Activated CD8-positive, alpha-beta T cell treated with anti-CD3 and anti-CD28 coated beads for 36 hours (primary cell): ENCODE results near the gene TRIM24. TPM values are rescaled to one million over a fixed set of nuclear protein-coding genes. Genes with fewer than 3 reads are reported as not detected.

Experiments
- ATAC-seq: fragments of 200-7000 bp; cut with Tn5 transposase; one replicate; pipeline ENCODE4 v1.10.0; 2021; ENCODE audit warnings: mild to moderate bottlenecking, moderate library complexity
- CTCF ChIA-PET: fragments of 350-600 bp; sonication (Branson Sonifier 250); formaldehyde crosslinking; loops from one replicate; lab custom pipeline; 2021; ENCODE audit warnings: antibody characterized with exemption; lab: Charles Lee
- POLR2A ChIA-PET: fragments of 350-600 bp; sonication (Branson Sonifier 250); formaldehyde crosslinking; loops from one replicate; lab custom pipeline; 2021; ENCODE audit warnings: antibody characterized with exemption; lab: Charles Lee
- DNase-seq: peaks from one replicate; pipeline ENCODE4 v3.0.0-alpha.2; 2020
- H3K27ac Mint-ChIP-seq: one replicate; pipeline ENCODE4 v1.8.0; 2021; ENCODE audit warnings: mild to moderate bottlenecking, mixed read lengths
- H3K27me3 Mint-ChIP-seq: one replicate; pipeline ENCODE4 v1.8.0; 2021; ENCODE audit warnings: mixed read lengths
- H3K36me3 Mint-ChIP-seq: one replicate; pipeline ENCODE4 v1.8.0; 2021; ENCODE audit warnings: low read depth, mixed read lengths
- H3K4me1 Mint-ChIP-seq: one replicate; pipeline ENCODE4 v1.8.0; 2021; ENCODE audit warnings: low read depth, mixed read lengths
- H3K4me3 Mint-ChIP-seq: one replicate; pipeline ENCODE4 v1.8.0; 2021; ENCODE audit warnings: mild to moderate bottlenecking, moderate library complexity, mixed read lengths
- H3K9me3 Mint-ChIP-seq: one replicate; pipeline ENCODE4 v1.8.0; 2021; ENCODE audit warnings: mixed read lengths
- intact Hi-C: fragments of 100-400 bp; cut with micrococcal nuclease; formaldehyde crosslinking; loops from one replicate; pipeline ENCODE4 v1.10.0; 2022
- total RNA-seq, 2 experiments: library from RNA; stranded (reverse); gene quantifications; one replicate each; pipeline ENCODE4 v1.2.3, GENCODE V29; 2021
- TF ChIP-seq, protein P1 (sequence below): fragments of 200-600 bp; IDR thresholded peaks from one replicate; pipeline ENCODE4 v1.8.0; 2022; ENCODE audit warnings: antibody characterized with exemption, mild to moderate bottlenecking

The TRIM24 gene
- total RNA-seq, 2 experiments from 2014 or later: 13.9 to 16.7 TPM

DNA sequence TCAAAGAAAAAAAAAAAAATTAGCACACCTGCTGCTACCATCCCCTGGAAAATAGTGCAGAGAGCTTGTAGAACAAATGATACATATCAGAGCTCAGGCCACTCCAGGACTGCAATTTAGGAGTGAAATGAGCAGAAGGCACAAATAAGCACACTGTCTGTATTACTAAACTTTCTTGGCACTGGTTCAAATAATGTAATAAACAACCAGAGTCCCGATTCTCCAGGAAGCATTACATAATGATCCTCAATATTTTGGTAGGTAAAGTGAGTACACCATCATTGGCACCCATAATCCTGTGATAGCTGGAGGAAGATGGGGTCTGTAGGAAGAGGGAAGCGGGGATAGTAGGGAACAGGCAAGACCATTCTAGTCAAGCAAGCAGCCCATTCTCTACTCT is 166.8 kb downstream of the TRIM24 start:
- peak overlapping the region; percentile 67 for H3K27ac Mint-ChIP-seq
- H3K27me3 Mint-ChIP-seq: no peaks in the 10 kb centered on the region
- intact Hi-C loops: no loop called here
- no peaks in the 10 kb centered on the region for H3K9me3 Mint-ChIP-seq
- DNase-seq: no peak
- peaks cover 47% of the 10 kb centered on the region for H3K4me1 Mint-ChIP-seq
- no peaks in the 10 kb centered on the region for H3K36me3 Mint-ChIP-seq
- TF ChIP-seq, protein P1, sequence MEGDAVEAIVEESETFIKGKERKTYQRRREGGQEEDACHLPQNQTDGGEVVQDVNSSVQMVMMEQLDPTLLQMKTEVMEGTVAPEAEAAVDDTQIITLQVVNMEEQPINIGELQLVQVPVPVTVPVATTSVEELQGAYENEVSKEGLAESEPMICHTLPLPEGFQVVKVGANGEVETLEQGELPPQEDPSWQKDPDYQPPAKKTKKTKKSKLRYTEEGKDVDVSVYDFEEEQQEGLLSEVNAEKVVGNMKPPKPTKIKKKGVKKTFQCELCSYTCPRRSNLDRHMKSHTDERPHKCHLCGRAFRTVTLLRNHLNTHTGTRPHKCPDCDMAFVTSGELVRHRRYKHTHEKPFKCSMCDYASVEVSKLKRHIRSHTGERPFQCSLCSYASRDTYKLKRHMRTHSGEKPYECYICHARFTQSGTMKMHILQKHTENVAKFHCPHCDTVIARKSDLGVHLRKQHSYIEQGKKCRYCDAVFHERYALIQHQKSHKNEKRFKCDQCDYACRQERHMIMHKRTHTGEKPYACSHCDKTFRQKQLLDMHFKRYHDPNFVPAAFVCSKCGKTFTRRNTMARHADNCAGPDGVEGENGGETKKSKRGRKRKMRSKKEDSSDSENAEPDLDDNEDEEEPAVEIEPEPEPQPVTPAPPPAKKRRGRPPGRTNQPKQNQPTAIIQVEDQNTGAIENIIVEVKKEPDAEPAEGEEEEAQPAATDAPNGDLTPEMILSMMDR: no peak
- ChIA-PET POLR2A (interaction anchor here (0.6 kb wide), 1 partner anchor 144 kb away, joined by 3 read pairs; no protein-coding TSS in a partner anchor), CTCF (interaction anchor here (0.7 to 1.5 kb wide), 3 partner anchors 10 to 227 kb away, joined by 3 read pairs; no protein-coding TSS in a partner anchor)
- no peak for ATAC-seq
- no peak overlapping the region for H3K4me3 Mint-ChIP-seq

DNA sequence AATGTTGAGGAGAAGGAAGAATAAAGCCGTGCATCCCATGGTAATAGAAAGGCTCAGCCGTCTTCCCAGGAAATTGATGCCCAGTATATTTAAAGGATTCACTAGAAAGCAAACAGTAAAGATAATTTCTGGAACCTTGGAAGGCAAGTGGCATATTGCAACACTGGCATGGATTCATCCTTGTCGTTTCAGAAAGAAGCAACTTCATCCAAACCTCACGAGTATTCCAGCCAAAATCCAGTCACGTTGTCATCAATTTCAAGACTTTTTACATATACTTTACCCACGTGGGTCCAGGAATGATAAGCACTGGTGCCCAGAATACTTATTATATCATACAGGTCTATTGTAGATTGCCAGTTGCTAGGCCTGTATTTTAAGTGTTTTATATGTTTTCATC is 167.3 kb downstream of the TRIM24 start:
- CTCF ChIA-PET: interaction anchor here (0.7 to 1.5 kb wide), 2 partner anchors 111 to 227 kb away, joined by 3 read pairs; no protein-coding TSS in a partner anchor
- Mint-ChIP-seq H3K4me3 (no peak overlapping the region), H3K36me3 (no peaks in the 10 kb centered on the region), H3K27ac (no peak overlapping the region), H3K4me1 (peaks cover 47% of the 10 kb centered on the region), H3K27me3 (no peaks in the 10 kb centered on the region), H3K9me3 (no peaks in the 10 kb centered on the region)
- DNase-seq: no peak
- intact Hi-C loops: no loop called here
- ATAC-seq: no peak
- TF ChIP-seq, protein P1: no peak
- POLR2A ChIA-PET: interaction anchor here (0.6 kb wide), 2 partner anchors 144 to 277 kb away, joined by 3 read pairs; no protein-coding TSS in a partner anchor

DNA sequence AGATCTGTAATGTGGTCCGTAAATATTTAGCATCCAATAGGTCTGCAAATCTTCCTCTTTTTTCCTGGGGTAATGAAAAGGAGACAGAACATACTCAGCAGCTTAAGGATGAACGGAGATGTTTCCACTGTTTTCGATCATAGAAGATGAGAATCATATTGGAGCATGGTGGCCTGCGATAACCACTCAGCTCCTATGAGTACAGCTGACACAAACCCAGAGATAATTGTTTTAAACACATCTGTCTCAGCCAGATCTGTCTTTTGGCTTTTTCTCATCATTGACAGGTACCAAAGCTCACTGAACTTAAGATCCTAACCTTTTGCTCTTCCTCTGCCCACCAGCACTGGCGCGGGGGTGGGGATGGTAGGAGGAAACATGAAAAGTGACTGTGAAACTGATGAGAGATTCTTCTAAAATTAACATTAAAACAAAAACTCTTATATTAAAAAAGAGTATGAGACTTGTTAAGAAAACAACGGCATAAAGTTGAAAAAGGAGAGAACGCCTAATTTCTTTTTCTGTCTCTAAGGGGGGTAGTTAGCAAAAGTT is 170.1 kb downstream of the TRIM24 start:
- Mint-ChIP-seq H3K4me3 (no peak overlapping the region), H3K4me1 (peaks cover 34% of the 10 kb centered on the region), H3K36me3 (no peaks in the 10 kb centered on the region), H3K27ac (no peak overlapping the region), H3K9me3 (no peaks in the 10 kb centered on the region), H3K27me3 (no peaks in the 10 kb centered on the region)
- ATAC-seq: no peak
- DNase-seq: peak; percentile 59
- TF ChIP-seq, protein P1: no peak
- intact Hi-C loops: no loop called here
- POLR2A ChIA-PET: no interaction called here
- CTCF ChIA-PET: no interaction called here

DNA sequence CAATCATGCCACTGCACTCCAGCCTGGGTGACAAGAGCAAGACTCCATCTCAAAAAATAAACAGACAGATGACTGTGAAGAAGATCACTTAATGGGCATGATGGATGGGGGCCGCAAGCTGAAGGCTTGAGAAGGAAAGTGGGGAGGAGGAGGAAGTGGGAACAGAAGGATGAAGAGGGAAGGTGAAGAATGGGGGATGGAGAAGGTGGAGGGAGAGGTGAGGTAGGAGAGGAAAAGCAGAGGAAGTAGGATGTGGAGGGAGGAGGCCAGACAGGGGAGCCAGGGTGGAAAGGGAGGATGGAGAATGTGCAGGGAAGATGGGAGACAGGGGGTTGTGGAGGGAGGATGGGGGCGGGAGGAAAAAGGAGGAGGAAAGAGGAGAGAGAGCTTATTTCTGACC is 172.3 kb downstream of the TRIM24 start:
- CTCF ChIA-PET: interaction anchor here (1.1 to 1.8 kb wide), 2 partner anchors 13 to 107 kb away, joined by 6 read pairs; no protein-coding TSS in a partner anchor
- ATAC-seq: no peak
- intact Hi-C loops: no loop called here

More for the DNA sequence above, 172.3 kb downstream of the TRIM24 start:
- H3K36me3 Mint-ChIP-seq: no peaks in the 10 kb centered on the region
- no peak overlapping the region for H3K27ac Mint-ChIP-seq
- POLR2A ChIA-PET: interaction anchor here (1.1 kb wide), 1 partner anchor 11 kb away, joined by 3 read pairs; no protein-coding TSS in a partner anchor
- TF ChIP-seq, protein P1: no peak
- no peaks in the 10 kb centered on the region for H3K27me3 Mint-ChIP-seq
- peaks cover 12% of the 10 kb centered on the region for H3K4me1 Mint-ChIP-seq
- DNase-seq: no peak
- no peak overlapping the region for H3K4me3 Mint-ChIP-seq
- H3K9me3 Mint-ChIP-seq: no peaks in the 10 kb centered on the region
